Activated naive CD8-positive, alpha-beta T cell treated with anti-CD3 and anti-CD28 coated beads, Interleukin-2, amount 50 U/mL, for 24 hours (primary cell): ENCODE results near the gene MCOLN2.
"Not testable (repeated sequence)": the region's sequence is repeated elsewhere in the genome, so short reads cannot be mapped to it uniquely, and the experiment has no call there.

Source experiments
- ATAC-seq: fragments of 150-1000 bp; cut with Tn5 transposase; one replicate; pipeline ENCODE4 v1.10.0; 2021
- DNase-seq: peaks from one replicate; pipeline ENCODE4 v3.0.0; 2021
- H3K27ac Mint-ChIP-seq: one replicate; pipeline ENCODE4 v1.8.0; 2021; ENCODE audit warnings: mild to moderate bottlenecking, mixed read lengths
- H3K27me3 Mint-ChIP-seq: one replicate; pipeline ENCODE4 v1.8.0; 2021; ENCODE audit warnings: mixed read lengths
- H3K36me3 Mint-ChIP-seq: one replicate; pipeline ENCODE4 v1.8.0; 2021; ENCODE audit warnings: low read depth, mixed read lengths
- H3K4me1 Mint-ChIP-seq: one replicate; pipeline ENCODE4 v1.8.0; 2021; ENCODE audit warnings: mixed read lengths
- H3K4me3 Mint-ChIP-seq: one replicate; pipeline ENCODE4 v1.8.0; 2021; ENCODE audit warnings: mild to moderate bottlenecking, moderate library complexity, mixed read lengths
- H3K9me3 Mint-ChIP-seq: one replicate; pipeline ENCODE4 v1.8.0; 2021; ENCODE audit warnings: mixed read lengths

MCOLN2 gene

DNA sequence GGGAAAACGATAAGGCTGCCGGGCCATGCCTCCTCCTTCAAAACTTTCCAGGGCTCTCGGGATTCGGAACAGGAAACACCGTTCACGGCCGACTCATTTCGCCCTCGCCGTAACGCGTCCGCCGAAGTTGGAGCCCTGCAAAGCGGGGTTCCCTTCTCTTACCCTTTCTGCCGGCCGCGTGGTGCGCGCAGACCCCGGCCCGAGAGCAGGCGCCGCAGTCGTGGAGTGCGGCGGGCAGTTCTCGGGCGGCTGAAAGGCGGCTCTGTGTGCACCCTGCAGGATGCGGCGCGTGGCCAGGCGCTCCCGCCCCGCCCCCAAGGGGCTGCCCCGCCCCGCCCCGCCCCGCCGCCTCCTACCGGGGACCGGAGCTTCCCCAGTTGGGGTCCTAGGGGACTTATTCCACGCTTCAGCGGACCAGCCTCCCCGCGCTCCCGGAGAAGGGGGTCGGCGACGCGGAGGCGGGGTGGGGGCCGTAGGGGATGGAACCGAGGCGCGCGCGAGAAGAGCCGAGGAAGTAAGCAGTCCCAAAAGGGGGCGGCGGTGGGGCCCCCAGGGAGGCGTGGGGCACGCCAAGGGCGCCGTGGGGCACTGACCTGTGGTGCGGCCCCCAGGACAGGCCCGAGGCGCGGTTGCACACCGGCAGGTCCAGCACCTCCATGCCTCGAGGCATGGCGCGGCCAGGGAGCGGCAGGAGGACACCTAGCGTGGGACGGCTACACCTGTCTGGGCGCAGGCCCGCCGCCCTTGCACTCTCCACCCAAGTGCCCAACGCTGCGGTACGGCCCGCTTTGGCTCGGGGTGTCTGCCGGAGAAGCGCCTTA, at the start of gene MCOLN2:
MCOLN2 (minus strand) TSS at position 268 of the 821 bp plus-strand sequence; CDS start at position 27, 241 bp downstream.
- no peaks in the 10 kb centered on the region for H3K9me3 Mint-ChIP-seq
- peak within 1 kb of the TSS; percentile 69 for H3K27ac Mint-ChIP-seq
- peak; percentile 58 for DNase-seq
- peaks cover 46% of the 10 kb centered on the region for H3K4me1 Mint-ChIP-seq
- H3K36me3 Mint-ChIP-seq, result peaks cover 25% of the 10 kb centered on the region
- ATAC-seq, result peak; percentile 67
- H3K4me3 Mint-ChIP-seq, result peak within 1 kb of the TSS; percentile 84
- peaks cover 24% of the 10 kb centered on the region for H3K27me3 Mint-ChIP-seq

DNA sequence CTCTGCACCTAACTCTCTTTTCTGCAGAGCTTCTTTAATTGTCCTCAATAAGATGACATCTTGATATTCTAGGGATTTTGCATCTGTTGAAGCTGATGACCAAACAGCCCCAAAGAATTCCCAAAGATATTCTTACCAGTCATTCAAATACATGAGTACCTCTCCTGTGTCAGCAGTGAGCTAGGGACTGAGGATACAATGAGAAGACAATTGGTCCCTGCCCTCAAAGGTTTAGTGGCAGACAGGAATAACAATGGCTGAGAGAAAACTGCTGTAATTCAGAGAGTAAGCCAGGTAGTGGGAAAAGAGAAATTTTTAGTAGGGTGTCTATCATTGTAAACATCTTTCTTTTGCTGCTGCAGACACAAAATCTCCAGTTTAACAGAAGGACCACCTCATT, 45.5 kb upstream of the MCOLN2 start:
- Mint-ChIP-seq H3K27me3 (peaks cover 50% of the 10 kb centered on the region), H3K36me3 (no peaks in the 10 kb centered on the region), H3K9me3 (no peaks in the 10 kb centered on the region), H3K4me3 (no peak overlapping the region), H3K27ac (no peak overlapping the region), H3K4me1 (peaks cover 1% of the 10 kb centered on the region)
- no peak for DNase-seq
- no peak for ATAC-seq

- H3K9me3 Mint-ChIP-seq, result no peaks in the 10 kb centered on the region
- no peak overlapping the region for H3K27ac Mint-ChIP-seq
- H3K27me3 Mint-ChIP-seq, result peaks cover 43% of the 10 kb centered on the region
Measured at GRCh38 chr1:85041793-85042192, 44.9 kb upstream of the MCOLN2 start.

GRCh38 chr1:85033221-85033620, 36.3 kb upstream of the MCOLN2 start:
- H3K27me3 Mint-ChIP-seq, result peaks cover 2% of the 10 kb centered on the region

More at GRCh38 chr1:85041793-85042192, 44.9 kb upstream of the MCOLN2 start:
- no peaks in the 10 kb centered on the region for H3K4me1 Mint-ChIP-seq
- no peak for DNase-seq
- no peak overlapping the region for H3K4me3 Mint-ChIP-seq
- no peak for ATAC-seq
- H3K36me3 Mint-ChIP-seq, result no peaks in the 10 kb centered on the region

DNA sequence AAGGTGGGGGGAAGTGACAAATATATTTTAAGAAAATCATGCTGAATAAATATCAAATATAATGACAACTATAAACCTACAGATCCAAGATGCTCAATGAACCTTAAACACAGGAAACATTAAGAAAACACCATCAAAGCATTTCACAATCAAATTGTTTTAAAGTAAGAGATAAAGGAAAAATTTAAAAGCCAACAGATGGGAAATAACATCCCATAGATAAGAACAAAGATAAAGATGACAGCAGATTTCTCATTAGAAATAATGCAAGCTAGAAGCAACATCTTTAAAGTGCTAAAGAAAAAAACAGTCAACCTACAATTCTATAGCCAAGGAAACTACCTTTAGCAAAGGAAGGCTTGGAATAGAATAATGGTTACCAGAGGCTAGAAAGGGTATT, 33.6 kb upstream of the MCOLN2 start:
- H3K27ac Mint-ChIP-seq, result no peak overlapping the region

More at GRCh38 chr1:85033221-85033620, 36.3 kb upstream of the MCOLN2 start:
- no peaks in the 10 kb centered on the region for H3K4me1 Mint-ChIP-seq
- ATAC-seq (no peak), DNase-seq (no peak)
- H3K27ac Mint-ChIP-seq, result no peak overlapping the region
- H3K4me3 Mint-ChIP-seq, result no peak overlapping the region
- H3K36me3 Mint-ChIP-seq, result no peaks in the 10 kb centered on the region
- no peaks in the 10 kb centered on the region for H3K9me3 Mint-ChIP-seq

DNA sequence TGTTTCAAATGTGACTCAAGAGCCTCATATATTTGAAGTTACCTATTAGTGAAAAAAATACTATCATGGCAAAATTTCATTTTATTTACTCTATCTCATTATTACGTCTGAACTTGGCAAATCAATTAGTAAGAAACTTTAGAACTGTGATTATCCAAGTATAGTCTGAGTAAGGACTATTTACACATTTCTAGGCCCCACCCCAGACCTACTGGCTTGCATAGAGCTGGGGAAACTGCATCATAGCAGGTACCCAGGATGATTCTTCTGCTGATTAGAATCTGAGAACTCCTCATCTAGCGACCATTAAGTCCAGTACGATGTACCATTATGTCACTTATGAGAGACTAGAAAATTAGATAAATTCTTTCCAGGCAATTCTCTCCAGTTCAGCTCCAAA, 31.2 kb upstream of the MCOLN2 start:
- no peaks in the 10 kb centered on the region for H3K9me3 Mint-ChIP-seq
- no peak overlapping the region for H3K27ac Mint-ChIP-seq
- H3K27me3 Mint-ChIP-seq, result no peaks in the 10 kb centered on the region
- DNase-seq (no peak), ATAC-seq (no peak)
- H3K4me1 Mint-ChIP-seq, result peaks cover 12% of the 10 kb centered on the region
- H3K4me3 Mint-ChIP-seq, result no peak overlapping the region
- H3K36me3 Mint-ChIP-seq, result no peaks in the 10 kb centered on the region

More for the DNA sequence above, 33.6 kb upstream of the MCOLN2 start:
- no peaks in the 10 kb centered on the region for H3K36me3 Mint-ChIP-seq
- ATAC-seq, result no peak
- no peaks in the 10 kb centered on the region for H3K9me3 Mint-ChIP-seq
- no peak for DNase-seq
- H3K4me3 Mint-ChIP-seq, result no peak overlapping the region
- peaks cover 2% of the 10 kb centered on the region for H3K27me3 Mint-ChIP-seq
- peaks cover 12% of the 10 kb centered on the region for H3K4me1 Mint-ChIP-seq

DNA sequence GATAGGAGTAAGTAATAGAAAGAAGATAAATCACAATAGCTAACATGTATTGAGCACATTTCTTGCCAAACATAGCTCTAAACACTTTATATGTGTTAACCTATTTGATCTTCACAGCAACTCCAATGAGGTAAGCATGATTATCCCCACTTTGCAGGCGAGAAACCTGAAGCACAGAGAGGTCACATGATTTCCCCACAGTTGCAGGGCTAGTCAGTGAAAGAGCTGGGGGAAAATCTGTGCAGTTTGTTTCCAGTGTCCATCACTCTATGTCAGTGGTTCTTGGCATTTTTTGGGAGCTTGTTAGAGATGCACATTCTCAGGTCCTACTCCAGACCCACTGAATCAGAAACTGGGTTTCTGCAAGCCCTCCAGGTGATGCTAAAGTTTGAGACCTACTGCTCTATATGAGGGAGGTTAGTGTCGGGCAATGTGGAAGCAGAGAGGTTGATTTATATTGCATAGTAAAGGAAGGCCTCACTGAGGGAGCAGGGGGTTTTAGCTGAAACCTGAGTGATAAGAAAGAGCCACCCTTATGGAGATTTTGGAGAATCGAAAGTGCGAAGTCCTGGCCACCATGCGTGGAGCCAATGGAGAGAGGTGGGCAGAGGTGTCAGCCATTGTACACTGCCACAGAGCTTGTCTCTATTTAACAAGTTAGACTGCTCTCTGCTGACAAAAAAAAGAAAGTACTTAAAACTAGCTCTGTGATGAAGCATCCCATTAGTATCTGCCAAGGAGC, 30.5 kb upstream of the MCOLN2 start:
- Mint-ChIP-seq H3K4me3 (peak overlapping the region; percentile 19), H3K36me3 (no peaks in the 10 kb centered on the region), H3K4me1 (peaks cover 12% of the 10 kb centered on the region), H3K27ac (peak overlapping the region; percentile 4), H3K27me3 (no peaks in the 10 kb centered on the region), H3K9me3 (no peaks in the 10 kb centered on the region)
- no peak for DNase-seq
- ATAC-seq, result peak; percentile 72

DNA sequence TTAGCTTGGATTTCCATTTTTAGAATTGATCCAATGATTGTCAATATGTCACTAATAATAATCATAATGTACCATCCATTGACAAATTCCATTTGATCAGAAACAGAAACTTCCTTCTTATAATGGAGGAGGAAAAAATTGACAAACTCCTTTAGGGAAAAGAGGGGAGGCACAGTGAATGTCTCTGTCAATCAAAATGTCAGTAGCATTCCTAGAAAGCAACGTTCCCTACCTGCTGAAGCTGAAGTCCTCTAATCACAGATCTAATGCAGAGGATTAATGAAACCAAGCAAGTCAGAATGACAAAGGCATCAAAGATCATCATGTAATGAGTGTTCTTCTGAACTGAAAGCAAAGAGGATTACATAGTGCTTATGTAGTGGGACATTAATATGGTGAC, 29.0 kb upstream of the MCOLN2 start:
- H3K27ac Mint-ChIP-seq, result no peak overlapping the region
- DNase-seq (no peak), ATAC-seq (no peak)
- H3K4me3 Mint-ChIP-seq, result no peak overlapping the region
- H3K9me3 Mint-ChIP-seq, result no peaks in the 10 kb centered on the region
- no peaks in the 10 kb centered on the region for H3K27me3 Mint-ChIP-seq
- H3K36me3 Mint-ChIP-seq, result no peaks in the 10 kb centered on the region
- H3K4me1 Mint-ChIP-seq, result peaks cover 12% of the 10 kb centered on the region

- H3K27ac Mint-ChIP-seq, result no peak overlapping the region
Measured at GRCh38 chr1:85024736-85025135, 27.8 kb upstream of the MCOLN2 start.

DNA sequence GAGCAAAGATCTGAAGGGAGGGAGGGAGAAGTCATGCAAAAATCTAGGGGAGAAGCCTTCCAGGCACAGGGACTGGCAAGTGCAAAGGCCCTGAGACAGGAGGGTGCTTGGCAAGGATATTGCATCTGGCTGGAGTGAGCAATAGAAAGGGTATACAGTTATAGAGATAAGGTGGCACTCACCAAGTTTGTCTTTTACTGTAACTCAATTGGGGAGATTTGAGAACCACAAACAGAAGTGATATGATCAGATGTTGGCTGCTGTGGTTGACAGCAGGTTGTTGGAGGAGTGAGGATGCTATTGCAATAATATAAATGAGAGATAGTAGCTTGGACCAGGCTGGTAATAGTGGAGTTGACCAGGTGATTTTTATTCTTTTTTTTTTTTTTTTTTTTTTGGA, 25.8 kb upstream of the MCOLN2 start:
- no peaks in the 10 kb centered on the region for H3K9me3 Mint-ChIP-seq
- no peaks in the 10 kb centered on the region for H3K27me3 Mint-ChIP-seq
- no peak overlapping the region for H3K27ac Mint-ChIP-seq
- ATAC-seq, result peak; percentile 48
- no peaks in the 10 kb centered on the region for H3K36me3 Mint-ChIP-seq
- DNase-seq, result no peak
- H3K4me1 Mint-ChIP-seq, result peaks cover 10% of the 10 kb centered on the region
- H3K4me3 Mint-ChIP-seq, result no peak overlapping the region

More at GRCh38 chr1:85024736-85025135, 27.8 kb upstream of the MCOLN2 start:
- Mint-ChIP-seq H3K4me3 (no peak overlapping the region), H3K36me3 (no peaks in the 10 kb centered on the region), H3K27me3 (no peaks in the 10 kb centered on the region), H3K9me3 (no peaks in the 10 kb centered on the region), H3K4me1 (peaks cover 12% of the 10 kb centered on the region)
- DNase-seq (no peak), ATAC-seq (no peak)

- Mint-ChIP-seq H3K36me3 (peaks cover 3% of the 10 kb centered on the region), H3K27me3 (no peaks in the 10 kb centered on the region)
- ATAC-seq, result no peak
Measured at GRCh38 chr1:85019994-85020393, 23.1 kb upstream of the MCOLN2 start.

GRCh38 chr1:85015826-85016225, 18.9 kb upstream of the MCOLN2 start:
- H3K9me3 Mint-ChIP-seq, result no peaks in the 10 kb centered on the region
- peaks cover 3% of the 10 kb centered on the region for H3K36me3 Mint-ChIP-seq
- no peak overlapping the region for H3K4me3 Mint-ChIP-seq
- DNase-seq (no peak), ATAC-seq (no peak)
- H3K27me3 Mint-ChIP-seq, result peaks cover 3% of the 10 kb centered on the region
- no peaks in the 10 kb centered on the region for H3K4me1 Mint-ChIP-seq
- no peak overlapping the region for H3K27ac Mint-ChIP-seq

More at GRCh38 chr1:85019994-85020393, 23.1 kb upstream of the MCOLN2 start:
- Mint-ChIP-seq H3K4me3 (no peak overlapping the region), H3K27ac (no peak overlapping the region), H3K4me1 (no peaks in the 10 kb centered on the region), H3K9me3 (no peaks in the 10 kb centered on the region)
- DNase-seq, result no peak

DNA sequence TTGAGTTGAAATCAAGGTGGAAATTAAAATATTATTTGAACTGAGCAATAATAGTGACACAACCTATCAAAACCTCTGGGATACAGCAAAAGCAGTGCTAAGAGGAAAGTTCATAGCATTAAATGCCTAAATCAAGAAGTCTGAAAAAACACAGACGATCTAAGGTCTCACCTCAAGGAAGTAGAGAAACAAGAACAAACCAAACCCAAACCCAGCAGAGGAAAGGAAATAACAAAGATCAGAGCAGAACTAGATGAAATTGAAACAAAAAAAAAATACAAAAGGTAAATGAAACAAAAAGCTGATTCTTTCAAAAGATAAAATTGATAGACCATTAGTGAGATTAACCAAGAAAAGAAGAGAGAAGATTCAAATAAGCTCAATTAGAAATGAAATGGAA, 8.7 kb upstream of the MCOLN2 start:
- DNase-seq, ATAC-seq, H3K27ac Mint-ChIP-seq, H3K4me3 Mint-ChIP-seq, H3K4me1 Mint-ChIP-seq: not testable (repeated sequence)
- H3K36me3 Mint-ChIP-seq, result peaks cover 30% of the 10 kb centered on the region
- peaks cover 47% of the 10 kb centered on the region for H3K9me3 Mint-ChIP-seq
- H3K27me3 Mint-ChIP-seq, result peaks cover 18% of the 10 kb centered on the region

- peaks cover 23% of the 10 kb centered on the region for H3K4me1 Mint-ChIP-seq
- no peak overlapping the region for H3K27ac Mint-ChIP-seq
- peaks cover 31% of the 10 kb centered on the region for H3K9me3 Mint-ChIP-seq
- no peak for DNase-seq
- H3K36me3 Mint-ChIP-seq, result peaks cover 23% of the 10 kb centered on the region
- H3K4me3 Mint-ChIP-seq, result no peak overlapping the region
- no peak for ATAC-seq
- H3K27me3 Mint-ChIP-seq, result peaks cover 28% of the 10 kb centered on the region
Measured at GRCh38 chr1:85001742-85002141, 4.8 kb upstream of the MCOLN2 start.
